Smooth muscle cell (in vitro differentiated cells): Measurements from ENCODE around the gene CERCAM. TPM values are rescaled to one million over a fixed set of nuclear protein-coding genes. Genes with fewer than 3 reads are reported as not detected.
"Not testable (repeated sequence)": the region's sequence is repeated elsewhere in the genome, so short reads cannot be mapped to it uniquely, and the experiment has no call there.

ENCODE experiments used
- DNase-seq: peaks from one replicate; lab custom pipeline; 2025; ENCODE audit not compliant: unreplicated experiment; lab: John Stamatoyannopoulos, UW
- H2AFZ ChIP-seq: fragments of 200-600 bp; sonication (generic); 2 replicates; pipeline ENCODE4 v1.6.0; 2016; ENCODE audit warnings: antibody characterized with exemption, low read depth, mild to moderate bottlenecking
- H3F3A ChIP-seq: fragments of 200-600 bp; sonication (generic); 2 replicates; pipeline ENCODE4 v1.6.0; 2017; ENCODE audit warnings: antibody characterized with exemption, low read depth
- H3K27ac ChIP-seq: fragments of 200-600 bp; sonication (generic); 2 replicates; pipeline ENCODE4 v1.5.1; 2016; ENCODE audit warnings: low read depth, mild to moderate bottlenecking
- H3K27me3 ChIP-seq: fragments of 200-600 bp; sonication (generic); 2 replicates; pipeline ENCODE4 v1.6.1; 2016; ENCODE audit warnings: low read depth, mild to moderate bottlenecking
- H3K36me3 ChIP-seq: fragments of 200-600 bp; sonication (generic); 2 replicates; pipeline ENCODE4 v1.5.1; 2016; ENCODE audit warnings: low read depth
- H3K4me1 ChIP-seq: fragments of 200-600 bp; sonication (generic); 2 replicates; pipeline ENCODE4 v1.5.1; 2016; ENCODE audit warnings: low read depth
- H3K4me2 ChIP-seq: fragments of 200-600 bp; sonication (generic); 2 replicates; pipeline ENCODE4 v1.6.0; 2016; ENCODE audit warnings: mild to moderate bottlenecking
- H3K4me3 ChIP-seq: fragments of 200-600 bp; sonication (generic); 2 replicates; pipeline ENCODE4 v1.5.1; 2016; ENCODE audit warnings: mild to moderate bottlenecking
- H3K79me2 ChIP-seq: fragments of 200-600 bp; sonication (generic); 2 replicates; pipeline ENCODE4 v1.6.0; 2016; ENCODE audit warnings: low read depth, mild to moderate bottlenecking
- H3K9ac ChIP-seq: fragments of 200-600 bp; sonication (generic); 2 replicates; pipeline ENCODE4 v1.6.0; 2016; ENCODE audit warnings: low read depth
- H3K9me3 ChIP-seq: fragments of 200-600 bp; sonication (generic); replicated peaks from 2 replicates; pipeline ENCODE4 v1.5.1; 2016; ENCODE audit warnings: low read depth
- H4K20me1 ChIP-seq: fragments of 200-600 bp; sonication (generic); 2 replicates; pipeline ENCODE4 v1.6.0; 2016; ENCODE audit warnings: low read depth
- WGBS: methylation state at CpG from one replicate; pipeline ENCODE4 v1.1.7; 2016; ENCODE audit warnings: low lambda C conversion rate; 5-methylcytosine and 5-hydroxymethylcytosine counted together
- polyA plus RNA-seq: library from polyadenylated mRNA; unstranded; fragments of >200 nt; fragmentation: Nextera tagmentation; extraction: Ambion mirVana; gene quantifications from 2 replicates; pipeline ENCODE4 v1.2.1, GENCODE V29; 2016
- total RNA-seq: library from RNA; depleted of rRNA; stranded (reverse); fragments of >200 nt; gene quantifications from 2 replicates; pipeline ENCODE4 v1.2.3, GENCODE V29; 2014
- TF ChIP-seq, protein P1 (sequence below): fragments of 200-600 bp; sonication (generic); IDR thresholded peaks from 2 replicates; pipeline ENCODE4 v1.5.1; 2017; ENCODE audit warnings: borderline replicate concordance, mild to moderate bottlenecking, antibody characterized with exemption; ENCODE audit not compliant: insufficient read depth, poor library complexity, severe bottlenecking

The CERCAM gene
- total and polyA plus RNA-seq, 2 experiments from 2014 or later: 129 to 357 TPM

DNA sequence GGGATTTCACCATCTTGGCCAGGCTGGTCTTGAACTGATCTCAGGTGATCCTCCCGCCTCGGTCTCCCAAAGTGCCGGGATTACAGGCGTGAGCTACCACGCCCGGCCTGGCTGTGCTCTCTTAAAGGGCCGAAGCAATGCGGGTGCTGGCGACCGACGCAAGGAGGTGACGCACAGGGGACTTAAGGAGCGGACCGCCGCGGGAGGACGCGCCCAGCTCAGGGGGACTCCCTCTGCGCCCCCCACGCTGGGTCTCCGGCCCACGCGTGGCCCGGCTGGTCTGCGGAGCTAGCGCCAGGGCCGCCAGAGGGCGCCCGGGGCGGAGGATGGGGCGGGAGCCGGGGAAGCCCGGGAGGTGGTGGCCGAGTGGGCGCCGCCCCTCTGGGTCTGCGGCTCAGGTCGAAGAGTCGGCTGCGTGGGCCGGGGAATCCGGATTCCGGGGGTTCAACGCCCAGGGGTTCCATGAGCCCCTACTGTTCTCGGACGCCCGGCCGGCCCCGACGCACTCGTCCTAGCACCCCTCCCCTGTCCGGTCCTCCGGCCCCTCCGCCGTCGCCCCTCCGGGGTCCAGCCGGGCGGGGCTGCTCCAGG, 502 bp upstream of the CERCAM start:
- H3K36me3 ChIP-seq: no peaks in the 10 kb centered on the region
- H3K4me1 ChIP-seq: no peaks in the 10 kb centered on the region
- peak; percentile 71 for DNase-seq
- peak overlapping the region; percentile 100 for H3K4me2 ChIP-seq
- TF ChIP-seq, protein P1, sequence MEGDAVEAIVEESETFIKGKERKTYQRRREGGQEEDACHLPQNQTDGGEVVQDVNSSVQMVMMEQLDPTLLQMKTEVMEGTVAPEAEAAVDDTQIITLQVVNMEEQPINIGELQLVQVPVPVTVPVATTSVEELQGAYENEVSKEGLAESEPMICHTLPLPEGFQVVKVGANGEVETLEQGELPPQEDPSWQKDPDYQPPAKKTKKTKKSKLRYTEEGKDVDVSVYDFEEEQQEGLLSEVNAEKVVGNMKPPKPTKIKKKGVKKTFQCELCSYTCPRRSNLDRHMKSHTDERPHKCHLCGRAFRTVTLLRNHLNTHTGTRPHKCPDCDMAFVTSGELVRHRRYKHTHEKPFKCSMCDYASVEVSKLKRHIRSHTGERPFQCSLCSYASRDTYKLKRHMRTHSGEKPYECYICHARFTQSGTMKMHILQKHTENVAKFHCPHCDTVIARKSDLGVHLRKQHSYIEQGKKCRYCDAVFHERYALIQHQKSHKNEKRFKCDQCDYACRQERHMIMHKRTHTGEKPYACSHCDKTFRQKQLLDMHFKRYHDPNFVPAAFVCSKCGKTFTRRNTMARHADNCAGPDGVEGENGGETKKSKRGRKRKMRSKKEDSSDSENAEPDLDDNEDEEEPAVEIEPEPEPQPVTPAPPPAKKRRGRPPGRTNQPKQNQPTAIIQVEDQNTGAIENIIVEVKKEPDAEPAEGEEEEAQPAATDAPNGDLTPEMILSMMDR: peak; percentile 83
- no peaks in the 10 kb centered on the region for H3K9me3 ChIP-seq
- H3K27ac ChIP-seq: peak overlapping the region; percentile 80
- H2AFZ ChIP-seq: peak overlapping the region; percentile 98
- H3F3A ChIP-seq: no peaks in the 10 kb centered on the region
- no peaks in the 10 kb centered on the region for H4K20me1 ChIP-seq
- peaks cover 5% of the 10 kb centered on the region for H3K79me2 ChIP-seq
- peak overlapping the region; percentile 74 for H3K9ac ChIP-seq
- 1% methylated on average over 36 of the region's 59 CpGs for WGBS
- no peaks in the 10 kb centered on the region for H3K27me3 ChIP-seq
- H3K4me3 ChIP-seq: peak overlapping the region; percentile 98

DNA sequence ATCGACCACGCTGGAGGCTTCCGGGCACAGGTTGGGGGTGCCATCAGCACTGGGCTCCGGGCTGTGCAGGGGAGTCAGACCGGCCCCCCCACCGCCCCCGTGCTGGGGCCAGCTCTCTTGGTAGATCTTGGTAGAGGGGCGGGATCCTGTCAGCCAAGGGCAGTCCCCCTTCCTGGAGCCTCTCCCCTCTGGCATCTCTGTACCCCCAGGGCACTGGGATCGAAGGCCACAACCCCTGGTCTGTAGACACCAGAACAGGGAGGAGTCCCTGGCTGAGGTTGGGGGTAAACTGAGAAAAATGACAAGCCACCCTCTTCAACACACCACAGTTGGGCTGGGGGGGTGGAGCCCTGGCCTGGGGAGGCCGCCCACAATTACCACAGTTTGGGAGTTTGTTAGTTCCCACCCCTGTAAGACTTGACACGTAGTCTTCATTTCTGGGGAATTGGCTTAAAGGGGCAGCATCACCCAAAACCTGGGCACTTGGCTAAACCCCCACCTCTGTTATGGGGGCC, 882 bp downstream of the CERCAM start:
- Histone ChIP-seq H3K4me2 (peak overlapping the region; percentile 100), H3K9me3 (no peaks in the 10 kb centered on the region), H3K27me3 (no peaks in the 10 kb centered on the region), H3K27ac (peak overlapping the region; percentile 80), H3K79me2 (peaks cover 5% of the 10 kb centered on the region), H3F3A (no peaks in the 10 kb centered on the region), H3K4me1 (no peaks in the 10 kb centered on the region), H4K20me1 (no peaks in the 10 kb centered on the region), H3K4me3 (peak overlapping the region; percentile 98), H3K36me3 (no peaks in the 10 kb centered on the region), H3K9ac (peak overlapping the region; percentile 86), H2AFZ (peak overlapping the region; percentile 78)
- DNase-seq: peak; percentile 46
- WGBS: 35% methylated on average over 11 of the region's 11 CpGs
- TF ChIP-seq, protein P1: no peak

DNA sequence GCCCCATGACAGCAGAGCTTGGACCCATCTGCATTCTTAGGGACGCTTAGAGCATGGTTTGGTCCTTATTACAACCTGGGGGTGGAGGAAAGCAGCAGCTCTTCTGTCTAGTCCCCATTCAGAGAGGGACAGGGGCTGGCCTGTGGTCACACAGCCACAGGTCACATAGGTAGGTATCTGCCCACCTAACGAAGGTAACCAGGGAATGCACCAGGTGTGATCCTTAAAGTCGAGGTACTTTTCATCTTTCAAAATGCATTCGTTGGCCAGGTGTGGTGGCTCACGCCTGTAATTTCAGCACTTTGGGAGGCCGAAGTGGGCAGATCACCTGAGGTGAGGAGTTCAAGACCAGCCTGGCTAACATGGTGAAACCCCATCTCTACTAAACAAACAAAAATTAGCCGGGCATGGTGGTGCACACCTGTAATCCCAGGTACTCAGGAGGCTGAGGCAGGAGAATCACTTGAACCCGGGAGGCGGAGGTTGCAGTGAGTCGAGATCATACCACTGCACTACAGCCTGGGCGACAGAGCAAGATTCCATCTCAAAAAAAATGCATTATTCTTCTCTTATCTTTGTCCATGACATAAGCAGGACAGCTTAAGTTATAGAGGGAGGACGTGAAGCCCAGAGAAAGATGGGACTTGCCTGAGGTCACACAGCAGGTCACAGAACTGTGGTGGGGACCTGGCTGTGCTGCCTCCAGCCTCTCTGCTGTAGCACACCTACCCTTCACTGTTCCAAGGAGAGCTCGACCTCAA, 1.5 kb downstream of the CERCAM start:
- peak overlapping the region; percentile 98 for H3K4me3 ChIP-seq
- not testable (repeated sequence) for H3K36me3 ChIP-seq, H3K27ac ChIP-seq, H3F3A ChIP-seq, H3K27me3 ChIP-seq, H2AFZ ChIP-seq, H3K79me2 ChIP-seq, H3K9me3 ChIP-seq, H4K20me1 ChIP-seq, DNase-seq, H3K4me1 ChIP-seq
- WGBS: 89% methylated on average over 13 of the region's 13 CpGs
- H3K4me2 ChIP-seq: peak overlapping the region; percentile 100
- peak overlapping the region; percentile 86 for H3K9ac ChIP-seq

DNA sequence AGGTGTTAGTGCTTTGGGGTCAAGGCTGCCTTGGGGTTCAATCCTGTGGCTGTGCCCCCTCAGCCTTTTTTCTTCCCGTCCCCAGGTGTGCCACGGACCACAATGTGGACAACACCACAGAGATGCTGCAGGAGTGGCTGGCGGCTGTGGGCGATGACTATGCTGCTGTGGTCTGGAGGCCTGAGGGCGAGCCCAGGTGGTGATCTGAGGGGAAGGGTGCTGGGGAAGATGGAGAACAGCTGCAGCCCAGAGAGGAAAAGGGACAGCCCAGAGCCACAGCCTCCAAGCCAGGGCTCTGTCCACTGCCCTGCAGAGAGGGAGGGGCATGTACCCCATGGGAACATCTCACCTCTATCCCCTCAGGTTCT, 2.1 kb downstream of the CERCAM start:
- no peak overlapping the region for H3K4me2 ChIP-seq
- peaks cover 5% of the 10 kb centered on the region for H3K79me2 ChIP-seq
- 83% methylated on average over 5 of the region's 5 CpGs for WGBS

DNA sequence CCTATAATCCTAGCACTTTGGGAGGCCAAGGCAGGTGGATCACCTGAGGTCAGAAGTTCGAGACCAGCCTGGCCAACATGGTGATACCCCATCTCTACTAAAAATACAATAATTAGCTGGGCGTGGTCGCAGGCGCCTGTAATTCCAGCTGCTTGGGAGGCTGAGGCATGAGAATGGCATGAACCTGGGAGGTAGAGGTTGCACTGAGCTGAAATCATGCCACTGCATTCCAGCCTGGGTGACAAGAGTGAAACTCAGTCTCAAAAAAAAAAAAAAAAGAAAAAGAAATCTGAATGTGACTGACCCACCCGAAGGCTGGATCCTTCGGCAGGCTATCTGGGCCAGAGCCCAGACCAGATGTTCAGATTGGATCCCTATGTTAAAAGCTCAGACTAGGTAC, 2.7 kb downstream of the CERCAM start:
- H3K36me3 ChIP-seq, H2AFZ ChIP-seq, H3F3A ChIP-seq, H4K20me1 ChIP-seq, DNase-seq, H3K27me3 ChIP-seq, H3K4me1 ChIP-seq, H3K9me3 ChIP-seq, H3K4me2 ChIP-seq, H3K79me2 ChIP-seq, H3K4me3 ChIP-seq: not testable (repeated sequence)
- H3K9ac ChIP-seq: peak overlapping the region; percentile 58
- H3K27ac ChIP-seq: peak overlapping the region; percentile 69
- WGBS: 72% methylated on average over 6 of the region's 6 CpGs

More for the DNA sequence above, 2.1 kb downstream of the CERCAM start:
- Histone ChIP-seq H3K9me3 (no peaks in the 10 kb centered on the region), H3K4me1 (no peaks in the 10 kb centered on the region), H4K20me1 (no peaks in the 10 kb centered on the region), H3K9ac (no peak overlapping the region), H3K4me3 (no peak overlapping the region), H3K27me3 (no peaks in the 10 kb centered on the region), H3K36me3 (no peaks in the 10 kb centered on the region), H3K27ac (peak overlapping the region; percentile 35), H3F3A (no peaks in the 10 kb centered on the region), H2AFZ (no peak overlapping the region)
- TF ChIP-seq, protein P1: no peak
- DNase-seq: no peak
